Activated B cell treated with CpG ODN at 0.5 μM for 24 hours (primary cell): ENCODE data around the gene TP53I13. TPM values are rescaled to one million over a fixed set of nuclear protein-coding genes. Genes with fewer than 3 reads are reported as not detected.

ENCODE experiments used
- ATAC-seq: fragments of 200-7000 bp; cut with Tn5 transposase; one replicate; pipeline ENCODE4 v1.10.0; 2021; ENCODE audit warnings: low read depth, mild to moderate bottlenecking, moderate library complexity
- CTCF ChIA-PET: fragments of 350-600 bp; sonication (Branson Sonifier 250); formaldehyde crosslinking; loops from one replicate; lab custom pipeline; 2021; ENCODE audit warnings: antibody characterized with exemption; lab: Charles Lee
- POLR2A ChIA-PET: fragments of 350-600 bp; sonication (Branson Sonifier 250); formaldehyde crosslinking; loops from one replicate; lab custom pipeline; 2021; ENCODE audit warnings: antibody characterized with exemption; lab: Charles Lee
- DNase-seq: peaks from one replicate; pipeline ENCODE4 v3.0.0; 2022
- H3K27ac Mint-ChIP-seq: one replicate; pipeline ENCODE4 v1.8.0; 2020; ENCODE audit warnings: mixed read lengths
- H3K27me3 Mint-ChIP-seq: one replicate; pipeline ENCODE4 v1.8.0; 2021; ENCODE audit warnings: mixed read lengths
- H3K36me3 Mint-ChIP-seq: one replicate; pipeline ENCODE4 v1.8.0; 2021; ENCODE audit warnings: low read depth, mixed read lengths
- H3K4me1 Mint-ChIP-seq: one replicate; pipeline ENCODE4 v1.8.0; 2021; ENCODE audit warnings: mixed read lengths
- H3K4me3 Mint-ChIP-seq: one replicate; pipeline ENCODE4 v1.8.0; 2020; ENCODE audit warnings: mild to moderate bottlenecking, mixed read lengths
- H3K9me3 Mint-ChIP-seq: one replicate; pipeline ENCODE4 v1.8.0; 2020; ENCODE audit warnings: mixed read lengths
- CTCF ChIP-seq: fragments of 200-600 bp; IDR thresholded peaks from one replicate; pipeline ENCODE4 v1.8.0; 2022; ENCODE audit warnings: antibody characterized with exemption, mild to moderate bottlenecking
- intact Hi-C: fragments of 100-400 bp; cut with micrococcal nuclease; formaldehyde crosslinking; loops from one replicate; pipeline ENCODE4 v1.15.1; 2024
- total RNA-seq: library from RNA; stranded (reverse); gene quantifications from 2 replicates; pipeline ENCODE4 v1.2.3, GENCODE V29; 2022

Gene TP53I13
- total RNA-seq, 1 donor from 2014 or later, result 71.2 TPM

DNA sequence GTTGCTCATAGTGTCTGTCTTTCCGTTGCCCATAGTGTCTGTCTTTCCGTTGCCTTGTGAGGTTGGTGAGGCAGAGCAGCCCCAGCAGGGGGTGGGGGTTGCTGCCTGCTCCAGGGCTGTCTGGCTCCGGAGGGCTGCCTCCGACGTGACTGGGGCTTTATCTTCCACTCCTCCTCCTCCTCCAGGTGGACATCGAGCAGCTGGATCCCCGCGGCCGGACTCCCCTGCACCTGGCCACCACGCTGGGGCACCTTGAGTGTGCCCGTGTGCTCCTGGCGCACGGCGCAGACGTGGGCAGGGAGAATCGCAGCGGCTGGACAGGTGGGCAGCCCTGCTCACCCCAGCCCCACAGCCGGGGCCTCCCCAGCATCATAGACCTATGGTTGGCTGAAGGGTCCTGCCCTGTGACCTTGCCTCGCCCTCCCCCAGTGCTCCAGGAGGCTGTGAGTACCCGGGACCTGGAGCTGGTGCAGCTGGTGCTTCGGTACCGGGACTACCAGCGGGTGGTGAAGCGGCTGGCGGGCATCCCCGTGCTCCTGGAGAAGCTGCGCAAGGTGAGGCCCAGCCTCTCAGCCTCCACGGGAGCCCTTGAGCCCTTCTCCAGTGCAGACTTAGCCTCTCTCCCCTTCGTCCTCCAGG lies 39.2 kb downstream of the TP53I13 start:
- H3K4me3 Mint-ChIP-seq, result no peak overlapping the region
- H3K27ac Mint-ChIP-seq, result no peak overlapping the region
- ATAC-seq (no peak), DNase-seq (no peak)
- no peaks in the 10 kb centered on the region for H3K9me3 Mint-ChIP-seq
- H3K27me3 Mint-ChIP-seq, result no peaks in the 10 kb centered on the region
- no peaks in the 10 kb centered on the region for H3K36me3 Mint-ChIP-seq
- TF ChIP-seq CTCF, result no peak
- ChIA-PET CTCF (interaction anchor here (1.0 kb wide), 1 partner anchor 10 kb away, joined by 4 read pairs; no protein-coding TSS in a partner anchor), POLR2A (no interaction called here)
- H3K4me1 Mint-ChIP-seq, result no peaks in the 10 kb centered on the region
- intact Hi-C loops, result no loop called here

DNA sequence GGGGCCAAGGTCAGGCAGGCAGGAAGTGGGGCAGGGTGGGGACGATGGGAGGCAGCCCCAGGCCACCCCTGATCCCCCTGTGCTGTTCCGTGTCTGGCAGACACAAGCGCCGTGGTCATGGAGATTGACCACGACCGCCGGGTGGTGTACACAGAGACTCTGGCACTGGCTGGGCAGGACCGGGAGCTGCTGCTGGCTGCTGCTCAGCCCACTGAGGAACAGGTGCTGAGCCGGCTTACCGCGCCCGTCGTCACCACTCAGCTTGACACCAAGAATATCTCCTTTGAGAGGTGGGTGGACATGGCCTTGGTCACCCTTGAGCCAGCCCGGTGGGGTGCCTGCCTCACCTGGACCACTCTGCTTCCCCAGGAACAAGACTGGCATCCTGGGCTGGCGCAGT lies 40.5 kb downstream of the TP53I13 start:
- ATAC-seq, result no peak
- no peak for TF ChIP-seq CTCF
- POLR2A ChIA-PET, result no interaction called here
- no peaks in the 10 kb centered on the region for H3K36me3 Mint-ChIP-seq
- no peak overlapping the region for H3K27ac Mint-ChIP-seq
- DNase-seq, result no peak
- intact Hi-C loops, result no loop called here
- peaks cover 4% of the 10 kb centered on the region for H3K4me1 Mint-ChIP-seq
- H3K9me3 Mint-ChIP-seq, result no peaks in the 10 kb centered on the region
- CTCF ChIA-PET, result interaction anchor here (1.0 kb wide), 1 partner anchor 8 kb away, joined by 4 read pairs; no protein-coding TSS in a partner anchor
- no peaks in the 10 kb centered on the region for H3K27me3 Mint-ChIP-seq
- no peak overlapping the region for H3K4me3 Mint-ChIP-seq

DNA sequence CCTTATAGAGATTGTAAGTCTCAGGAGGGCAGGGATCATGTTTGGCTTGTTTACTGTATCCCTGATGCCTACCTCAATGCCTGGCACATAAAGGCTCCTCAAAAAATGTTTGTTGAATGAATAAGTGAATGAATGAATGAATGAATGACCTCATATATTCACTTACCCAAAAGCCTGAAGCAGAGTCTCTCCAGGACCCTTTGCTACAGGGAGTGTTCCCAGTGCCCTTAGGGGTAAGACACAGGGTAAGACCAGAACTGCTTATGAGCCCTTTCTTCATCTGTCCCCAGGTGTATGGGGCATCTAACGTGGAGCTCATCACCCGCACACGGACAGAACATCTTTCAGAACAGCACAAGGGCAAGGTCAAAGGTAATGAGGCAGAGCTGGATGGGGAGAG lies 41.9 kb downstream of the TP53I13 start:
- CTCF ChIA-PET, result interaction anchor here (1.0 to 1.5 kb wide), 2 partner anchors 17 to 487 kb away, joined by 3 read pairs; partner anchors contain the start of gene ANKRD13B
- TF ChIP-seq CTCF, result no peak
- DNase-seq (no peak), ATAC-seq (no peak)
- H3K27ac Mint-ChIP-seq, result no peak overlapping the region
- no peaks in the 10 kb centered on the region for H3K9me3 Mint-ChIP-seq
- no peak overlapping the region for H3K4me3 Mint-ChIP-seq
- H3K4me1 Mint-ChIP-seq, result peaks cover 18% of the 10 kb centered on the region
- POLR2A ChIA-PET, result no interaction called here
- intact Hi-C loops, result loop anchor here (10.0 kb wide), 1 partner anchor 466 kb away; no protein-coding TSS in a partner anchor
- H3K36me3 Mint-ChIP-seq, result no peaks in the 10 kb centered on the region
- H3K27me3 Mint-ChIP-seq, result no peaks in the 10 kb centered on the region

DNA sequence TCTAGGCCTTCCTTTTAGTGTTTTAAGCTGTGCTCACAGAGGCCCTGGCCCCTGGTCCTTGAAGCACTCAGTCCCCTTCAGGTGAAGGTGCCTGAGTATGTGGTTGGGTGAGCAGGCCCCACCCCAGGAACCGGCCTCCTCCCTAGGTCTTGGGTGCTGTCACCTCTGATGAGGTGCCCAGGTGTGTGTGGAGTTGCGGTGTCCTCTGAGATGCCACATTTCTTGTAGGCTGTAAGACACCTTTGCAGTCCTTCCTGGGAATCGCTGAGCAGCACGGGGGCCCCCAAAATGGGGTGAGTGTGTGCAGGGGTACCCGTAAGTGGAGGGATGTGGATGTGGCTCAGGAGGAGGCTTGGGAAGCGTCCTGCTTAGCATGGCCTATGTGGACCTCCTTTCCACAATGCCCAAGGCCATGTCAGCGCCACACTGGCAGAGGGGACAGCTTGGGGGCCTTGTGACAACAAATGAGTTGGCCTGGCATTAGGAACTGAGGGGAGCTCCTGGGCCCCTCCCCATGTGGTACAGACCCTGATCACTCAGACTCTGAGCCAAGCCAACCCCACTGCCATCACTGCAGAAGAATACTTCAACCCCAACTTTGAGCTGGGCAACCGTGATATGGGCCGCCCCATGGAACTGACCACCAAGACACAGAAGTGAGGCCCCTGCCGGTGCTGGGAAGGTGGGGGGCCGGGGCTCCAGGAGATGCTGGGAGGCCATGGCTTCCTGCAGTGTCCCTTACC lies 43.0 kb downstream of the TP53I13 start:
- Mint-ChIP-seq H3K4me3 (no peak overlapping the region), H3K4me1 (peaks cover 27% of the 10 kb centered on the region), H3K27ac (no peak overlapping the region), H3K27me3 (peaks cover 1% of the 10 kb centered on the region), H3K9me3 (no peaks in the 10 kb centered on the region), H3K36me3 (no peaks in the 10 kb centered on the region)
- ATAC-seq (no peak), DNase-seq (no peak)
- TF ChIP-seq CTCF, result no peak
- intact Hi-C loops, result loop anchor here (10.0 kb wide), 1 partner anchor 467 kb away; no protein-coding TSS in a partner anchor
- CTCF ChIA-PET, result interaction anchor here (1.0 kb wide), 1 partner anchor 168 kb away, joined by 3 read pairs; no protein-coding TSS in a partner anchor
- POLR2A ChIA-PET, result no interaction called here

GRCh38 chr17:29612094-29612403 lies 43.5 kb downstream of the TP53I13 start:
- CTCF ChIA-PET, result no interaction called here
- Mint-ChIP-seq H3K9me3 (no peaks in the 10 kb centered on the region), H3K4me1 (peaks cover 32% of the 10 kb centered on the region), H3K4me3 (no peak overlapping the region), H3K27me3 (peaks cover 2% of the 10 kb centered on the region), H3K27ac (no peak overlapping the region), H3K36me3 (no peaks in the 10 kb centered on the region)
- DNase-seq, result no peak
- no peak for ATAC-seq
- no peak for TF ChIP-seq CTCF
- POLR2A ChIA-PET, result no interaction called here
- intact Hi-C loops, result loop anchor here (10.0 kb wide), 1 partner anchor 467 kb away; no protein-coding TSS in a partner anchor
